ENCODE results near the gene IPMK. TPM values are rescaled to one million over a fixed set of nuclear protein-coding genes. Genes with fewer than 3 reads are reported as not detected.

The IPMK gene
- total and polyA plus RNA-seq, 2 of the 8 experiments (the other 6 are each of a cell fraction or from before 2014, with no cell fraction given), result 1.3 to 7.8 TPM

GRCh38 chr10:58158806-58159205 is 108.9 kb downstream of the IPMK start:
- no peak overlapping the region for H3K27ac ChIP-seq (ENCODE audit: low read depth, low read length)
- H2BK20ac ChIP-seq (ENCODE audit: low read length), result no peak overlapping the region
- no peak for TF ChIP-seq PHF8 (conservative IDR thresholded peaks at IDR 0.05; ENCODE audit: low read depth, low read length)
- no peak for TF ChIP-seq SIRT6 (IDR thresholded peaks at IDR 0.05; ENCODE audit: low read length)
- TF ChIP-seq HDAC2 (IDR thresholded peaks at IDR 0.05; ENCODE audit: borderline replicate concordance in 1 of 2, low read depth in 2 of 2, low read length in 2 of 2), result no peak
- no peak for TF ChIP-seq TBP (IDR thresholded peaks at IDR 0.05; ENCODE audit: low read depth, low read length)
- no peak for TF ChIP-seq CTCF (IDR thresholded peaks at IDR 0.05; ENCODE audit: control extremely low read depth in 1 of 3, insufficient read depth in 1 of 3, low read depth in 1 of 3, low read length in 3 of 3)
- TF ChIP-seq USF2 (IDR thresholded peaks at IDR 0.05; ENCODE audit: low read length), result no peak
- no peak for TF ChIP-seq SIX5 (IDR thresholded peaks at IDR 0.05; ENCODE audit: low read depth, low read length)
- TF ChIP-seq EZH2 (IDR thresholded peaks at IDR 0.05; ENCODE audit: low read depth, low read length, severe bottlenecking), result no peak
- TF ChIP-seq CREB1 (IDR thresholded peaks at IDR 0.05), result no peak
- TF ChIP-seq MAX (IDR thresholded peaks at IDR 0.05), result no peak
- ChIA-PET POLR2A (ENCODE audit: partially characterized antibody) (no interaction called here), CTCF (ENCODE audit: partially characterized antibody) (no interaction called here)
- H3K79me1 ChIP-seq (ENCODE audit: low read depth, low read length), result no peaks in the 10 kb centered on the region
- no peak overlapping the region for H2AFZ ChIP-seq (ENCODE audit: low read length)
- no peak overlapping the region for H4K91ac ChIP-seq (replicated peaks; ENCODE audit: insufficient read length, low read length)
- H3K27me3 ChIP-seq (replicated peaks in 1 of 4; ENCODE audit: control insufficient read depth in 3 of 4, extremely low read depth in 1 of 4, insufficient read depth in 3 of 4, low read length in 3 of 4), result no peaks in the 10 kb centered on the region
- H3K4me2 ChIP-seq (ENCODE audit: insufficient read depth in 1 of 2, low read depth in 2 of 2, low read length in 2 of 2), result no peak overlapping the region
- H4K8ac ChIP-seq (ENCODE audit: extremely low read depth, insufficient read depth, low read length), result no peak overlapping the region
- no peak overlapping the region for H3K18ac ChIP-seq (ENCODE audit: extremely low read depth, low read length)
- 88% methylated on average over 4 of the region's 4 CpGs; no CpG with 5 or more reads in 1 of the 2 experiments for WGBS, 2 experiments (ENCODE audit: extremely low coverage in 1 of 2, insufficient coverage in 1 of 2, insufficient read length in 1 of 2, insufficient replicate concordance in 2 of 2, low coverage in 1 of 2, low lambda C conversion rate in 2 of 2, missing lambda C conversion rate in 1 of 2)
- H3K4ac ChIP-seq (replicated peaks; ENCODE audit: insufficient read length, low read depth, low read length), result no peak overlapping the region
- H2BK12ac ChIP-seq (ENCODE audit: low read depth, low read length), result no peak overlapping the region
- no peak overlapping the region for H2BK120ac ChIP-seq (replicated peaks; ENCODE audit: low read depth, low read length)
- no peaks in the 10 kb centered on the region for H3K9me3 ChIP-seq (ENCODE audit: insufficient read depth in 2 of 2, low read depth in 1 of 2, low read length in 1 of 2)
- H3K4me3 ChIP-seq (ENCODE audit: extremely low read depth in 1 of 4, insufficient read depth in 2 of 4, low read depth in 3 of 4, low read length in 4 of 4), result no peak overlapping the region
- H3K14ac ChIP-seq (ENCODE audit: insufficient read length), result no peak overlapping the region
- DNase-seq (ENCODE audit: low read depth in 1 of 2, low spot score in 2 of 2), result no peak
- H3K36me3 ChIP-seq (ENCODE audit: control insufficient read depth in 2 of 4, insufficient read depth in 4 of 4, low read length in 3 of 4), result no peaks in the 10 kb centered on the region
- no peaks in the 10 kb centered on the region for H3K4me1 ChIP-seq (replicated peaks in 1 of 4; ENCODE audit: control insufficient read depth in 3 of 4, insufficient read depth in 4 of 4, low read length in 3 of 4)
- no peak overlapping the region for H3K56ac ChIP-seq (replicated peaks; ENCODE audit: insufficient read length, low read depth, low read length)
- H3K23me2 ChIP-seq (ENCODE audit: low read depth, low read length), result no peaks in the 10 kb centered on the region
- H3K23ac ChIP-seq (ENCODE audit: insufficient read length), result no peak overlapping the region
- no peak overlapping the region for H2BK15ac ChIP-seq (ENCODE audit: low read length)
- H2BK5ac ChIP-seq (ENCODE audit: low read depth, low read length), result no peak overlapping the region
- no peaks in the 10 kb centered on the region for H4K20me1 ChIP-seq (replicated peaks in 1 of 2; ENCODE audit: control insufficient read depth in 1 of 2, insufficient read depth in 2 of 2, low read length in 2 of 2)
- FAIRE-seq, result no peak
- H2AK5ac ChIP-seq (ENCODE audit: low read depth, low read length), result no peak overlapping the region
- H3K9ac ChIP-seq (replicated peaks in 1 of 4; ENCODE audit: extremely low read depth in 1 of 4, low read depth in 3 of 4, low read length in 3 of 4), result no peak overlapping the region
- H4K5ac ChIP-seq (ENCODE audit: insufficient read length, low read depth, low read length), result no peak overlapping the region
- H3K79me2 ChIP-seq (ENCODE audit: control insufficient read depth in 1 of 2, insufficient read depth in 2 of 2, low read length in 2 of 2), result no peaks in the 10 kb centered on the region

Measured in H1 (cell line).